B cell (primary cell): Measurements from ENCODE around the gene IFT43. TPM values are rescaled to one million over a fixed set of nuclear protein-coding genes. Genes with fewer than 3 reads are reported as not detected.

Experiments used
- ATAC-seq: fragments of 200-7000 bp; cut with Tn5 transposase; one replicate; pipeline ENCODE4 v1.10.0; 2021; ENCODE audit warnings: low read depth, mild to moderate bottlenecking, moderate number of reproducible peaks, moderate library complexity
- CTCF ChIA-PET: fragments of 350-600 bp; sonication (Branson Sonifier 250); formaldehyde crosslinking; loops from one replicate; lab custom pipeline; 2021; ENCODE audit warnings: antibody characterized with exemption, inconsistent platforms; lab: Charles Lee
- POLR2A ChIA-PET: fragments of 350-600 bp; sonication (Branson Sonifier 250); formaldehyde crosslinking; loops from one replicate; lab custom pipeline; 2021; ENCODE audit warnings: antibody characterized with exemption; lab: Charles Lee
- DNase-seq: peaks from one replicate; pipeline ENCODE4 v3.0.0; 2013
- H2AFZ ChIP-seq: 2 replicates; pipeline ENCODE4 v1.6.1; 2012; ENCODE audit warnings: mild to moderate bottlenecking, low read depth, low read length; ENCODE audit not compliant: insufficient read depth, poor library complexity, severe bottlenecking
- H3K27ac ChIP-seq, 2 donors: 1 replicate in 1 of 2; 2 replicates in 1 of 2; pipeline ENCODE4 v1.5.1; 2012 to 2013; ENCODE audit warnings: low read length in 2 of 2, mild to moderate bottlenecking in 2 of 2, moderate library complexity in 1 of 2
- H3K27me3 ChIP-seq, 4 experiments: fragments of 200-600 bp in 1 of 4; sonication (generic) in 1 of 4; replicated peaks in 1 of 4; 1 replicate in 2 of 4; 2 replicates in 2 of 4; pipeline versions ENCODE4 v1.6.1 to v1.7.0; 2013 to 2016; ENCODE audit warnings: low read length in 3 of 4, mild to moderate bottlenecking in 2 of 4, mixed read lengths in 1 of 4, moderate library complexity in 1 of 4; ENCODE audit not compliant: insufficient read depth in 4 of 4, control insufficient read depth in 3 of 4; ENCODE audit errors: control extremely low read depth in 1 of 4
- H3K36me3 ChIP-seq, 2 experiments: replicated peaks in 1 of 2; 1 replicate in 1 of 2; 2 replicates in 1 of 2; pipeline versions ENCODE4 v1.6.1 to v1.7.1; 2013; ENCODE audit warnings: low read length in 1 of 2; ENCODE audit not compliant: insufficient read depth in 2 of 2, control insufficient read depth in 1 of 2; ENCODE audit errors: control extremely low read depth in 1 of 2, extremely low read depth in 1 of 2
- H3K4me1 ChIP-seq, 2 donors: fragments of 200-600 bp in 1 of 2; sonication (generic) in 1 of 2; 1 replicate in 1 of 2; 2 replicates in 1 of 2; pipeline versions ENCODE4 v1.5.1 to v1.6.1; 2013 to 2017; ENCODE audit warnings: low read length in 2 of 2; ENCODE audit not compliant: control insufficient read depth in 2 of 2, insufficient read depth in 2 of 2
- H3K4me2 ChIP-seq: replicated peaks from 2 replicates; pipeline ENCODE3; 2012; ENCODE audit warnings: mild to moderate bottlenecking, low read depth, low read length; ENCODE audit not compliant: poor library complexity, severe bottlenecking
- H3K4me3 ChIP-seq, 5 experiments: fragments of 200-600 bp in 1 of 5; sonication (generic) in 1 of 5; 1 replicate in 3 of 5; 2 replicates in 2 of 5; pipeline versions ENCODE4 v1.5.1 to v1.7.0; 2011 to 2016; ENCODE audit warnings: low read length in 4 of 5, mild to moderate bottlenecking in 4 of 5, low read depth in 2 of 5, control low read depth in 1 of 5, moderate library complexity in 1 of 5; ENCODE audit not compliant: insufficient read depth in 1 of 5; ENCODE audit errors: control extremely low read depth in 1 of 5, extremely low read depth in 1 of 5
- H3K79me2 ChIP-seq: fragments of 200-600 bp; sonication (generic); one replicate; pipeline ENCODE4 v1.6.0; 2016; ENCODE audit warnings: low read length; ENCODE audit not compliant: control insufficient read depth, insufficient read depth
- H3K9ac ChIP-seq: fragments of 200-600 bp; sonication (generic); 2 replicates; pipeline ENCODE4 v1.6.1; 2017; ENCODE audit warnings: mild to moderate bottlenecking, low read length, moderate library complexity
- H3K9me3 ChIP-seq, 3 donors: one replicate each; pipeline versions ENCODE4 v1.6.1 to v1.7.1; 2013; ENCODE audit warnings: low read length in 2 of 3; ENCODE audit not compliant: control insufficient read depth in 2 of 3, insufficient read depth in 1 of 3; ENCODE audit errors: control extremely low read depth in 1 of 3
- H4K20me1 ChIP-seq: 2 replicates; pipeline ENCODE4 v1.6.0; 2012; ENCODE audit warnings: mild to moderate bottlenecking, low read length; ENCODE audit not compliant: insufficient read depth, control insufficient read depth, poor library complexity, severe bottlenecking
- H3K27ac Mint-ChIP-seq: one replicate; pipeline ENCODE4 v1.8.0; 2021; ENCODE audit warnings: mixed read lengths
- H3K27me3 Mint-ChIP-seq: one replicate; pipeline ENCODE4 v1.8.0; 2021; ENCODE audit warnings: mixed read lengths
- H3K4me1 Mint-ChIP-seq: one replicate; pipeline ENCODE4 v1.8.0; 2021; ENCODE audit warnings: mixed read lengths
- H3K4me3 Mint-ChIP-seq: one replicate; pipeline ENCODE4 v1.8.0; 2021; ENCODE audit warnings: mixed read lengths
- H3K9me3 Mint-ChIP-seq: one replicate; pipeline ENCODE4 v1.8.0; 2022; ENCODE audit warnings: mixed read lengths; ENCODE audit not compliant: insufficient read depth
- EZH2 ChIP-seq: IDR thresholded peaks from 2 replicates; pipeline ENCODE4 v1.6.1; 2012; ENCODE audit warnings: borderline replicate concordance, low read depth, mild to moderate bottlenecking, moderate library complexity, low read length; ENCODE audit not compliant: insufficient read depth, poor library complexity, severe bottlenecking
- WGBS: methylation state at CpG from one replicate; pipeline ENCODE4 v1.1.5; 2013; ENCODE audit warnings: missing lambda C conversion rate; ENCODE audit not compliant: insufficient coverage; 5-methylcytosine and 5-hydroxymethylcytosine counted together
- intact Hi-C: fragments of 100-400 bp; cut with micrococcal nuclease; formaldehyde crosslinking; loops from one replicate; pipeline ENCODE4 v1.10.0; 2022
- polyA minus RNA-seq: library from RNA; depleted of rRNA, polyadenylated mRNA; stranded (reverse); fragments of >200 nt; gene quantifications from 2 replicates; pipeline ENCODE4 v1.2.3, GENCODE V29; 2012
- polyA plus RNA-seq: library from polyadenylated mRNA; depleted of rRNA; stranded (reverse); fragments of >200 nt; gene quantifications from 2 replicates; pipeline ENCODE4 v1.2.3, GENCODE V29; 2012
- total RNA-seq, 2 donors: library from RNA; stranded (reverse); fragments of 120-200 nt in 1 of 2; gene quantifications; 1 replicate in 1 of 2; 2 replicates in 1 of 2; pipeline versions ENCODE4 v1.2.3 to v1.2.4, GENCODE V29; 2013 to 2022
- TF ChIP-seq, protein P1 (sequence below): fragments of 200-600 bp; IDR thresholded peaks from one replicate; pipeline ENCODE4 v1.8.0; 2022; ENCODE audit warnings: antibody characterized with exemption, mild to moderate bottlenecking

The IFT43 gene
- total RNA-seq (20.2 and 21.5 TPM in 2 replicates), polyA plus RNA-seq (14.7 and 15.6 TPM in 2 replicates), polyA minus RNA-seq (4.5 and 7.4 TPM in 2 replicates)
- 14.2 TPM for total RNA-seq (2013)

DNA sequence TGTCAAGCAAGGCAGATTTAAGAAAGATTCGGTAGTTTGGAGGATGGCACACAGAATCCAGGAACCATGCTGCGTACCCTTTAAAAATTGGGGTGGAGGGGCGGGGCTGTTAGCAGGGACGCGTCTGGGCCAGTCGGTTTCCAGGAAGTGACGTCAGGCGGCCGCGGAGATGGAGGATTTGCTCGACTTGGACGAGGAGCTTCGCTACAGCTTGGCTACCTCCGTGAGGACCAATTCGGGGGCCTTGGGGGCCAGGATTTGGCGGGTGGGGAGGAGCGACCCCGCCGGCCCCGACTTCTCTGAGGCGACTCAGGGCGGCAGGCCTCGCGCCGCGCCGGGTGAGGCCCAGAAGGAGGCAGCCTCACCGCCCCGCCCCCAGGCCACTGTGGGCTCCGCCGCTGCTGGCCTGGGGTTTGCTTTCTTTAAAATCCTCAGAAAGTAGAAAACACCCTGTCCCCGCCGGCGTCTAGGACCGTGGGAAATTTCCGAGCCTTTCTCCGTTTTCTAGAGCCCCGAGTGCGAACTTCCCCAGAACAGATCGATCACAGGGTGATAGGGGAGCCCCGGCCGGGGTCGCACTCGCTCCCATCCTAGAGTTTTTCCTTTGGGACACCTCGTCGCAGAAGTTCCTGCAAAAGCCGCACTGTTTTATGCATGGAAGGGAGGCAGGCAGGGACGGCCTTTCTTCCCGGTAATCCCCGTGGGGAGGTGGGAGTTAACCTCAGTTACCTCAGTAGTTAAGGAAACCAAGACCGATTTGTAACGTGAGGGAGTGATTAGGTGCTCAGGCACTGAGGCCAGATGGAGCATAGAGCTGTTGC is at the start of gene IFT43:
Gene IFT43, plus strand, starts transcription at position 146 of the 821 bp plus-strand sequence. Its CDS starts 24 bp downstream, at position 170.
- peak within 1 kb of the TSS; percentile 98 for H2AFZ ChIP-seq
- peak within 1 kb of the TSS; percentile 61 to 90 (median 83) for H3K4me3 ChIP-seq
- no peaks in the 10 kb centered on the region for H4K20me1 ChIP-seq
- H3K9ac ChIP-seq: peak within 1 kb of the TSS; percentile 92
- peak within 1 kb of the TSS in 1 of 2 donors; percentile 81 for H3K27ac ChIP-seq
- DNase-seq (peak; percentile 93), ATAC-seq (peak; percentile 68)
- under 1% methylated on average over 48 of the region's 52 CpGs for WGBS
- no peaks in the 10 kb centered on the region for H3K27me3 ChIP-seq
- H3K9me3 ChIP-seq: no peaks in the 10 kb centered on the region
- no peak for TF ChIP-seq EZH2
- TF ChIP-seq, protein P1, sequence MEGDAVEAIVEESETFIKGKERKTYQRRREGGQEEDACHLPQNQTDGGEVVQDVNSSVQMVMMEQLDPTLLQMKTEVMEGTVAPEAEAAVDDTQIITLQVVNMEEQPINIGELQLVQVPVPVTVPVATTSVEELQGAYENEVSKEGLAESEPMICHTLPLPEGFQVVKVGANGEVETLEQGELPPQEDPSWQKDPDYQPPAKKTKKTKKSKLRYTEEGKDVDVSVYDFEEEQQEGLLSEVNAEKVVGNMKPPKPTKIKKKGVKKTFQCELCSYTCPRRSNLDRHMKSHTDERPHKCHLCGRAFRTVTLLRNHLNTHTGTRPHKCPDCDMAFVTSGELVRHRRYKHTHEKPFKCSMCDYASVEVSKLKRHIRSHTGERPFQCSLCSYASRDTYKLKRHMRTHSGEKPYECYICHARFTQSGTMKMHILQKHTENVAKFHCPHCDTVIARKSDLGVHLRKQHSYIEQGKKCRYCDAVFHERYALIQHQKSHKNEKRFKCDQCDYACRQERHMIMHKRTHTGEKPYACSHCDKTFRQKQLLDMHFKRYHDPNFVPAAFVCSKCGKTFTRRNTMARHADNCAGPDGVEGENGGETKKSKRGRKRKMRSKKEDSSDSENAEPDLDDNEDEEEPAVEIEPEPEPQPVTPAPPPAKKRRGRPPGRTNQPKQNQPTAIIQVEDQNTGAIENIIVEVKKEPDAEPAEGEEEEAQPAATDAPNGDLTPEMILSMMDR: no peak
- no peaks in the 10 kb centered on the region for H3K36me3 ChIP-seq
- Mint-ChIP-seq H3K27ac (peak within 1 kb of the TSS; percentile 89), H3K4me3 (peak within 1 kb of the TSS; percentile 90), H3K27me3 (no peaks in the 10 kb centered on the region), H3K9me3 (no peaks in the 10 kb centered on the region), H3K4me1 (peaks cover 23% of the 10 kb centered on the region)
- peaks cover 6% of the 10 kb centered on the region for H3K79me2 ChIP-seq
- intact Hi-C loops: loop anchor here (1.0 to 10.0 kb wide), 5 partner anchors 165 to 1971 kb away; partner anchors contain the start of genes BBOF1, CIPC, ENTPD5 and ERG28
- ChIA-PET POLR2A (interaction anchor here (0.6 to 0.8 kb wide), 2 partner anchors 9 to 804 kb away, joined by 3 read pairs; no protein-coding TSS in a partner anchor), CTCF (interaction anchor here (0.8 to 15.2 kb wide), 3 partner anchors 80 to 409 kb away, joined by 3 to 376 read pairs (median 197); no protein-coding TSS in a partner anchor)
- H3K4me1 ChIP-seq: peaks cover 20 to 31% of the 10 kb centered on the region in 2 donors
- peak within 1 kb of the TSS; percentile 87 for H3K4me2 ChIP-seq
